Pancreas (tissue), 10 donors: ENCODE results near the gene WNT5A. TPM values are rescaled to one million over a fixed set of nuclear protein-coding genes. Genes with fewer than 3 reads are reported as not detected.

Experiments
- ATAC-seq, 4 donors: fragments of 200-7000 bp; cut with Tn5 transposase; one replicate each; pipeline versions ENCODE4 v1.8.0 to v1.9.1; 2020; ENCODE audit warnings: mild to moderate bottlenecking in 4 of 4, moderate library complexity in 4 of 4
- DNase-seq, 6 donors: peaks; one replicate each; pipeline ENCODE4 v3.0.0-alpha.2; 2020
- FAIRE-seq: peaks from 2 replicates; lab custom pipeline; 2012; peaks lifted over from hg19 to GRCh38; lab: Jason Lieb, UNC
- H3K27ac ChIP-seq, 4 donors: fragments of 200-600 bp; sonication (generic); 1 replicate in 3 of 4; 2 replicates in 1 of 4; pipeline versions ENCODE4 v1.5.0 to v1.8.0; 2020
- H3K27me3 ChIP-seq, 4 donors: fragments of 200-600 bp; one replicate each; pipeline ENCODE4 v1.8.0; 2021
- H3K36me3 ChIP-seq, 3 donors: fragments of 200-600 bp; sonication (generic) in 1 of 3; one replicate each; pipeline versions ENCODE4 v1.5.0 to v1.8.0; 2020 to 2021
- H3K4me1 ChIP-seq, 3 donors: fragments of 200-600 bp; one replicate each; pipeline ENCODE4 v1.8.0; 2021
- H3K4me3 ChIP-seq, 4 donors: fragments of 200-600 bp; sonication (generic) in 2 of 4; one replicate each; pipeline versions ENCODE4 v1.5.0 to v1.8.0; 2020 to 2021
- H3K9me3 ChIP-seq, 4 donors: fragments of 200-600 bp; one replicate each; pipeline ENCODE4 v1.8.0; 2021
- WGBS, 2 donors: extraction: QIAGEN DNeasy Blood & Tissue Kit; methylation state at CpG; one replicate each; pipeline ENCODE4 v1.1.7; 2013; 5-methylcytosine and 5-hydroxymethylcytosine counted together
- intact Hi-C, 3 donors: fragments of 100-400 bp; cut with DNase I; formaldehyde crosslinking; loops; one replicate each; pipeline versions ENCODE4 v1.11.1 to v1.14.2; 2022
- polyA plus RNA-seq, 2 donors: library from polyadenylated mRNA; stranded (reverse); fragments of 200-250 nt; gene quantifications; one replicate each; pipeline ENCODE4 v1.2.3, GENCODE V29; 2013
- total RNA-seq, 6 donors: library from RNA; stranded (reverse); fragmentation: NEBNext Ultra II Directional in 4 of 6; extraction: Animal tissue kit (Norgen Biotek cat#: 25700) in 4 of 6; gene quantifications; one replicate each; pipeline versions ENCODE4 v1.2.1 to v1.2.4, GENCODE V29; 2021 to 2023
- TF ChIP-seq, protein P1 (sequence below), 4 donors: fragments of 200-600 bp; sonication (generic) in 3 of 4; IDR thresholded peaks; one replicate each; pipeline versions ENCODE4 v1.5.0 to v1.8.0; 2021; ENCODE audit warnings: antibody characterized with exemption in 4 of 4
- donor health status: healthy with polysubstance abuse.
- donor health status: DM: no; HTN: no; CAD: no; lungs with moderate emphysema.
- donor health status: DM: no; HTN: no; CAD: no.
- donor health status: control.
- donor health status: control.
- donor health status: Bipolar disorder and iron deficiency.
- donor health status: DM: yes; HTN: yes; CAD: no.
- donor health status: DM: no; HTN: no; CAD: no.
- donor health status: DM: no; HTN: no; CAD: no.
- donor health status: DM: yes; HTN: yes; CAD: no.

The WNT5A gene
- total and polyA plus RNA-seq, 8 donors = 1.2 to 8.9 (median 4.8) TPM

DNA sequence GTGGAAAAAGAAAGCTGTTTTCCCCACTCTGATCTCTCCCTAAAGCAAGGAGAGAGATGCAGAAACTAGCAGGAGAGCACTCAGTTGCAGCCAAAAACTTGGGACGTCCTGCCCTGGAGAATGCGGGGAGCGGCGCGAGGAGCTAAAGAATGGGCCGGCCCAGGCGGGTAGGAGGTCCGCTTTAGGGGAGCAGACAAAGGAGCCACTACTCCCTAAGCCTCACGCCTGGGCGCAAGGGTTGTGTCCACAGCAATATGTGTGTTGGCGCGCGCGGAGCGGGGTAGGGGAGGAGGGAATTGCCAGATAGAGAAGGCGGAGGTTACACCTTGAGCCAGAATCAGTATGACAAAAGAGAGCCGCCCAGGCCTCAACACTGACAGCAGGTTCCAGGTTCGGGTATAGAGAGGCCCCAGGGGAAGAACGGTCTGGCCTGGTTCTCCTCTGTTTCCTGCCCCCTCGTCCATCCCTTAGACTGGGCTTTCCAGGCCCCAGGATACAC, 2.9 kb downstream of the WNT5A start:
- TF ChIP-seq, protein P1, sequence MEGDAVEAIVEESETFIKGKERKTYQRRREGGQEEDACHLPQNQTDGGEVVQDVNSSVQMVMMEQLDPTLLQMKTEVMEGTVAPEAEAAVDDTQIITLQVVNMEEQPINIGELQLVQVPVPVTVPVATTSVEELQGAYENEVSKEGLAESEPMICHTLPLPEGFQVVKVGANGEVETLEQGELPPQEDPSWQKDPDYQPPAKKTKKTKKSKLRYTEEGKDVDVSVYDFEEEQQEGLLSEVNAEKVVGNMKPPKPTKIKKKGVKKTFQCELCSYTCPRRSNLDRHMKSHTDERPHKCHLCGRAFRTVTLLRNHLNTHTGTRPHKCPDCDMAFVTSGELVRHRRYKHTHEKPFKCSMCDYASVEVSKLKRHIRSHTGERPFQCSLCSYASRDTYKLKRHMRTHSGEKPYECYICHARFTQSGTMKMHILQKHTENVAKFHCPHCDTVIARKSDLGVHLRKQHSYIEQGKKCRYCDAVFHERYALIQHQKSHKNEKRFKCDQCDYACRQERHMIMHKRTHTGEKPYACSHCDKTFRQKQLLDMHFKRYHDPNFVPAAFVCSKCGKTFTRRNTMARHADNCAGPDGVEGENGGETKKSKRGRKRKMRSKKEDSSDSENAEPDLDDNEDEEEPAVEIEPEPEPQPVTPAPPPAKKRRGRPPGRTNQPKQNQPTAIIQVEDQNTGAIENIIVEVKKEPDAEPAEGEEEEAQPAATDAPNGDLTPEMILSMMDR (IDR thresholded peaks at IDR 0.05) = no peak
- no peak for ATAC-seq
- Histone ChIP-seq H3K27me3 (no peaks in the 10 kb centered on the region), H3K36me3 (no peaks in the 10 kb centered on the region), H3K4me1 (peaks cover 0 to 7% (median 0%) of the 10 kb centered on the region in 3 donors), H3K27ac (no peak overlapping the region), H3K9me3 (no peaks in the 10 kb centered on the region), H3K4me3 (peak overlapping the region in 2 of 4 donors; percentile 17 to 72)
- 28 to 45% methylated on average over 20 of the region's 20 CpGs for WGBS, 2 donors
- FAIRE-seq = no peak
- intact Hi-C loops = loop anchor here in 1 of 3 donors (10.0 kb wide), 2 partner anchors 261 to 411 kb away; no protein-coding TSS in a partner anchor
- DNase-seq = peak in 5 of 6 donors; percentile 21 to 75 (median 33)

DNA sequence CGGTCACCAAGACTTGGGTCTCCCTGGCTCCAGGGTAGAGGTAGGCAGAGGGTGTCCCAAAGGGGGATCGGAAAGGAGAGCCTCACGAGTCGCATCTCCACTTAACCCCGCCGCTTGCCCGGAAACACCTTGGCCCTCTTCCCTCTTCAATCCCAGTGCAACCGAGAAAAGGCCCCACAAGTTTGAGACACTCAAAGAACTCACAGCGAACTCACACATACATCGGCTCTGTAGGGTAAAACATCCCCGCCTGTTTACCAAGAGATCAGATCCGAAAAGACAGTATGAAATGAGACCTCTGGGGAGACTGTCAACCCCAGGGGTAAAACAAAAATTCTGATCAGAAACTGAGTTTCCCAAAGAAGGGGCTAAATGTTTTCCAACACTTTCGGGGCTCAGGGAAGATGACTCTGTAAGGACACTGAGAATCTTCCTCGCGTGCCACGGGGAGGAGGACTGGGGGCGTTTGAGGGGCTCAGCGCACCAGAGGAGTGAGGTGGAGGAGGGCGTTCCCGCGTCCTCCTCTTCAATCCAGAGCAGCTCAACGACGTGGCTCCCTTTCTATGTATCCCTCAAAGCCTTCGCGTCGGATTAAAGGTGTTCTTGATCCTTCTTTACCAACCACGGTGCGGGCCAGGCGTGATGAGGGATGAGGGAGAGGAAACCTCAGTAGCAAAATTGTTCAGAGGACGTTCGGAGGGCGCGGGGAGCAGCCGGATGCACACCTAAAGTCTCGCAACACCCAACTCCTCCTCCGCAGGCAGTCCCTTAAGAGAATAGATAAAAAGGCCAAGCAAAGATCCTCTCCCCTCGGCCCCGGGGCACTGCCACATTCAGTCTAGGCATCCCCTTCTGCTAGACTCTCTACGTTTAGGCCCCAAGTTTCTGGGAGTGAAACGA, 3.7 kb downstream of the WNT5A start:
- no peaks in the 10 kb centered on the region for H3K27me3 ChIP-seq
- H3K9me3 ChIP-seq = no peaks in the 10 kb centered on the region
- peaks cover 0 to 7% (median 0%) of the 10 kb centered on the region in 3 donors for H3K4me1 ChIP-seq
- ATAC-seq (no peak), DNase-seq (peak in 1 of 6 donors; percentile 35), FAIRE-seq (no peak)
- TF ChIP-seq, protein P1 (IDR thresholded peaks at IDR 0.05) = no peak
- intact Hi-C loops = loop anchor here in 1 of 3 donors (10.0 kb wide), 2 partner anchors 261 to 411 kb away; no protein-coding TSS in a partner anchor
- peak overlapping the region in 2 of 4 donors; percentile 48 to 72 for H3K4me3 ChIP-seq
- WGBS, 2 donors = 48 to 55% methylated on average over 40 of the region's 40 CpGs
- no peaks in the 10 kb centered on the region for H3K36me3 ChIP-seq
- H3K27ac ChIP-seq = no peak overlapping the region

DNA sequence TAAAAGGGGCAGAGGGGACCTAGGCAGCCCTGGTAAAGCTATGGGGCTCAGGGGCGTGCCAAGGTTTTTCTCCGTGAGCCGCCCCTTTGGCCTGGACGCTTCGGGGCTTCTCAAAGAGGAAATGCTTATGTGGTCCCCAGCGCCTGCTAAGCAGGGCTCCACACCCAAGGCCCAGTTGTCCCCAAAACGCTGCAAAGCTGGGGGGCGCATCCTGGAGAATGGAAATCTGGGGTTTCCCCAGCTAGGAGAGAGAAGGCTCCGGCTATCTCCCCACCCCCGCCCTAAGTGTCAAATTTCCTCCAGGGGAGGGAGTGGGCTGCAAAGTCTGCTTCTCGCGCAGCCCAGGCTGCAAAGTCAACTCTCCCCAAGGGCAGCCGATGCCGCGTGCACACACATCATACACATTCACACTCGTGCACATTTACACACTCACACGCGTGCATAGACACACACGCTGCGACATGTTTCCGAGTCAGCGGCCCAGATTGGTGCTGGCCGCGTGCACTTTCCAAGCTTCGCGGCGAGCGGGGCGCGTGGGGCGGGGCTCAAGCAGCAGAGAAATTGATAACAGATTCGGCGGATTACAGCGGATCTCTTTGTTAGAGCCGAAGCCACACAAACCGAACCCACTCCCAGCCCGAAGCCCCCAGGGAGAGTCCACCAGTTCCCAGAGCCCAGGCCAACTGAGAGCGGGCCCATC, 4.5 kb downstream of the WNT5A start:
- ATAC-seq (no peak), FAIRE-seq (no peak), DNase-seq (peak in 5 of 6 donors; percentile 31 to 59 (median 34))
- Histone ChIP-seq H3K36me3 (no peaks in the 10 kb centered on the region), H3K4me3 (peak overlapping the region in 3 of 4 donors; percentile 24 to 48 (median 39)), H3K27me3 (no peaks in the 10 kb centered on the region), H3K4me1 (peaks cover 0 to 7% (median 0%) of the 10 kb centered on the region in 3 donors), H3K9me3 (no peaks in the 10 kb centered on the region), H3K27ac (no peak overlapping the region)
- 11 to 21% methylated on average over 38 of the region's 38 CpGs for WGBS, 2 donors
- intact Hi-C loops = loop anchor here in 1 of 3 donors (10.0 kb wide), 2 partner anchors 262 to 412 kb away; no protein-coding TSS in a partner anchor
- TF ChIP-seq, protein P1 (IDR thresholded peaks at IDR 0.05) = no peak

DNA sequence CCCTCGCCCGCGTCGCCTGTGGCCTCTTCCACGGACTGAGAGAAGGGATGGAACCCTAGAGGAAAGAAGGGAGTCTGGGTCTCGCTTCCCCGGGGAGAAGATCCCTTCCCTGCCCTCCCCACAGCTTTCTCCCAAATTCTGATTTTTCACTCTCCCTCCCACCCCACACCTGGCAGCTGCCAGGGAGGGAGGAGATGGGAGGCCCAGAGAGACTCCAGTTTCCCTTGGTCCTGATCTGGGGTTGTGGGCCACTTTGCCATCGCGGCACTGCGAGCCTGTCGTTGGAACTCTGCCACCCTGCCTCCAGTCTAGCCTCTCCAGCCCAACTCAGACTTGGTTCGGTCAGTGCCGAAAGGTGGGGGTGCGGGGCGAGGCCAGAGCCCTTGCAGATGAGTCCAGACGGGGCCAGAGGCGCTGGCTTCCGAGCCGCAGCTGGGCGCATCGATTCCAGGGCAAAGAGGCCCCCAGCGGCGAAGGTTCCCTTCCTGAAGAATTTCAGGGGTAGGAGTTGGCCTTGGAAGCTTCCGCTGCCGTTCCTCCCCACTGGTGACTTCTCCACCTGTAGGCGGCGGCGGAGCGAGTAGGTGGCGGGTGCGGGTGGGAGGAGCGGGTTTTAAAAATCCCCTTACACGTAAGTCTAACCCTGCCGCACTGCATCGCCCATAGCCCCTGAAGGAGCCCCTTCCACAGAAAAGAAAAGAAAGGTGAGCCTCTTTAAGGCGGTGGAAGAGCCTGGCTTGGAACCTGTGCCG, 5.2 kb downstream of the WNT5A start:
- intact Hi-C loops = loop anchor here in 1 of 3 donors (10.0 kb wide), 2 partner anchors 263 to 413 kb away; no protein-coding TSS in a partner anchor
- ATAC-seq (no peak), DNase-seq (peak; percentile 12 to 82 (median 45)), FAIRE-seq (no peak)
- TF ChIP-seq, protein P1 (IDR thresholded peaks at IDR 0.05) = no peak
- Histone ChIP-seq H3K36me3 (no peaks in the 10 kb centered on the region), H3K27ac (no peak overlapping the region), H3K9me3 (no peaks in the 10 kb centered on the region), H3K27me3 (no peaks in the 10 kb centered on the region), H3K4me3 (peak overlapping the region; percentile 4 to 48 (median 32)), H3K4me1 (peaks cover 0 to 7% (median 0%) of the 10 kb centered on the region in 3 donors)
- 8 to 11% methylated on average over 37 of the region's 37 CpGs for WGBS, 2 donors
